HCT116 (cell line): ENCODE results near the gene OR56A5. TPM values are rescaled to one million over a fixed set of nuclear protein-coding genes. Genes with fewer than 3 reads are reported as not detected.

Experiments used
- ATAC-seq: fragments of 200-7000 bp; cut with Tn5 transposase; 2 replicates; pipeline ENCODE4 v1.9.1; 2020; ENCODE audit warnings: mild to moderate bottlenecking, moderate library complexity
- BruUV-seq: library from RNA; stranded (reverse); fragments of 400-500 nt; replicated peaks from 2 replicates; lab custom pipeline; 2021; lab: Mats Ljungman, UMichigan
- CTCF ChIA-PET: fragments of 300-600 bp; sonication (Branson Sonifier 250); formaldehyde crosslinking; loops from one replicate; lab custom pipeline; 2021; ENCODE audit warnings: antibody characterized with exemption; lab: Charles Lee
- POLR2A ChIA-PET: fragments of 300-600, 350-600 bp; sonication (Branson Sonifier 250); formaldehyde crosslinking; loops from one replicate; lab custom pipeline; 2021; ENCODE audit warnings: antibody characterized with exemption; lab: Charles Lee
- RAD21 ChIA-PET, 2 experiments: fragments of 300-600 bp; sonication (Branson Sonifier 250); formaldehyde crosslinking; loops; one replicate each; lab custom pipeline; 2023; ENCODE audit warnings: low total read pairs in 2 of 2; ENCODE audit not compliant: uncharacterized antibody in 2 of 2, unreplicated experiment in 2 of 2, low non-redundant PET in 1 of 2; lab: Charles Lee
- DNase-seq: peaks from one replicate; pipeline ENCODE4 v3.0.0-alpha.2; 2010; ENCODE audit warnings: low read depth, low spot score
- H2AFZ ChIP-seq: fragments of 200-600 bp; shearing (Covaris generic), sonication (generic); 2 replicates; pipeline ENCODE4 v1.6.1; 2017; ENCODE audit warnings: low read depth, mixed run types, mixed read lengths, antibody characterized with exemption, low read length; ENCODE audit not compliant: poor library complexity, severe bottlenecking
- H3K27ac ChIP-seq: 2 replicates; pipeline ENCODE4 v1.5.1; 2012; ENCODE audit warnings: low read depth, low read length
- H3K27me3 ChIP-seq: fragments of 200-600 bp; sonication (generic); 2 replicates; pipeline ENCODE4 v1.6.1; 2016; ENCODE audit warnings: mixed run types, low read length, mixed read lengths; ENCODE audit not compliant: insufficient read depth
- H3K36me3 ChIP-seq, 2 experiments: fragments of 200-500 bp in 1 of 2; fragments of 200-600 bp in 1 of 2; sonication (Bioruptor generic) in 1 of 2; sonication (generic) in 1 of 2; 2 replicates each; pipeline versions ENCODE4 v1.5.1 to v1.6.1; 2014 to 2016; ENCODE audit warnings: low read length in 2 of 2, inconsistent platforms in 1 of 2, mixed read lengths in 1 of 2, mixed run types in 1 of 2; ENCODE audit not compliant: insufficient read depth in 2 of 2, control insufficient read depth in 1 of 2
- H3K4me1 ChIP-seq, 2 experiments: fragments of 200-600 bp in 1 of 2; sonication (generic) in 1 of 2; 2 replicates each; pipeline versions ENCODE4 v1.5.1 to v1.6.1; 2012 to 2017; ENCODE audit warnings: low read length in 2 of 2, inconsistent platforms in 1 of 2, mild to moderate bottlenecking in 1 of 2, mixed read lengths in 1 of 2, mixed run types in 1 of 2, moderate library complexity in 1 of 2; ENCODE audit not compliant: insufficient read depth in 2 of 2, control insufficient read depth in 1 of 2
- H3K4me2 ChIP-seq: fragments of 200-600 bp; sonication (generic); 2 replicates; pipeline ENCODE4 v1.6.1; 2017; ENCODE audit warnings: mixed run types, low read length, mixed read lengths
- H3K4me3 ChIP-seq, 2 experiments: fragments of 200-600 bp in 1 of 2; sonication (generic) in 1 of 2; replicated peaks in 1 of 2; 2 replicates each; pipeline ENCODE4 v1.5.1; 2011 to 2016; ENCODE audit warnings: low read length in 2 of 2, control low read depth in 1 of 2, low read depth in 1 of 2, mild to moderate bottlenecking in 1 of 2, mixed read lengths in 1 of 2, mixed run types in 1 of 2
- H3K79me2 ChIP-seq: fragments of 200-600 bp; sonication (generic); 2 replicates; pipeline ENCODE4 v1.6.1; 2017; ENCODE audit warnings: mild to moderate bottlenecking, mixed run types, low read length, moderate library complexity, mixed read lengths; ENCODE audit not compliant: insufficient read depth
- H3K9ac ChIP-seq: fragments of 200-600 bp; sonication (generic); 2 replicates; pipeline ENCODE4 v1.6.1; 2016; ENCODE audit warnings: low read length, mixed read lengths
- H3K9me2 ChIP-seq: fragments of 200-600 bp; sonication (generic), shearing (Covaris generic); 2 replicates; pipeline ENCODE4 v1.6.1; 2017; ENCODE audit warnings: mixed run types, mild to moderate bottlenecking, moderate library complexity; ENCODE audit not compliant: insufficient read depth
- H3K9me3 ChIP-seq, 2 experiments: fragments of 200-500 bp in 1 of 2; fragments of 200-600 bp in 1 of 2; sonication (Bioruptor generic) in 1 of 2; sonication (generic) in 1 of 2; 2 replicates each; pipeline ENCODE4 v1.6.1; 2014 to 2017; ENCODE audit warnings: low read length in 2 of 2, mixed read lengths in 2 of 2, inconsistent platforms in 1 of 2, low read depth in 1 of 2, mild to moderate bottlenecking in 1 of 2, mixed run types in 1 of 2, moderate library complexity in 1 of 2; ENCODE audit not compliant: control insufficient read depth in 1 of 2, insufficient read depth in 1 of 2
- H4K20me1 ChIP-seq: fragments of 200-600 bp; sonication (generic), shearing (Covaris generic); 2 replicates; pipeline ENCODE4 v1.6.1; 2017; ENCODE audit warnings: mixed run types, mild to moderate bottlenecking, moderate library complexity; ENCODE audit not compliant: insufficient read depth
- CBX3 ChIP-seq: IDR thresholded peaks from 2 replicates; pipeline ENCODE4 v1.6.1; 2012; ENCODE audit warnings: low read depth
- CEBPB ChIP-seq: IDR thresholded peaks from 2 replicates; pipeline ENCODE4 v1.6.1; 2012; ENCODE audit warnings: low read depth
- EGR1 ChIP-seq: IDR thresholded peaks from 2 replicates; pipeline ENCODE4 v1.6.1; 2012; ENCODE audit warnings: low read depth
- POLR2A ChIP-seq: IDR thresholded peaks from 2 replicates; pipeline ENCODE4 v1.7.0; 2011; ENCODE audit warnings: borderline replicate concordance; ENCODE audit not compliant: insufficient read depth, insufficient read length; ENCODE audit errors: extremely low read depth
- SIN3A ChIP-seq: IDR thresholded peaks from 2 replicates; pipeline ENCODE4 v1.6.1; 2012; ENCODE audit warnings: low read depth
- SP1 ChIP-seq: IDR thresholded peaks from 2 replicates; pipeline ENCODE4 v1.6.1; 2012; ENCODE audit warnings: low read depth
- SRF ChIP-seq: IDR thresholded peaks from 2 replicates; pipeline ENCODE4 v1.6.1; 2012; ENCODE audit warnings: low read depth
- ZNF274 ChIP-seq: fragments of 200-500 bp; sonication (Bioruptor generic); IDR thresholded peaks from 2 replicates; pipeline ENCODE4 v1.6.1; 2014; ENCODE audit warnings: mild to moderate bottlenecking, low read depth, low read length, inconsistent platforms
- intact Hi-C: fragments of 100-400 bp; cut with micrococcal nuclease; formaldehyde crosslinking; loops from 2 replicates; pipeline ENCODE4 v1.10.0; 2022
- total RNA-seq: library from RNA; stranded (reverse); gene quantifications from one replicate; pipeline ENCODE4 v1.2.1, GENCODE V29; 2021; ENCODE audit not compliant: unreplicated experiment
- TF ChIP-seq, protein P1 (sequence below): IDR thresholded peaks from 2 replicates; pipeline ENCODE4 v1.6.1; 2011; ENCODE audit warnings: mild to moderate bottlenecking, low read length, moderate library complexity; ENCODE audit not compliant: insufficient replicate concordance; ENCODE audit errors: extremely low read depth

The OR56A5 gene
- total RNA-seq, 1 experiment from 2014 or later: not detected

GRCh38 chr11:5955586-5955985 lies 12.7 kb downstream of the OR56A5 start:
- ATAC-seq: no peak
- Histone ChIP-seq H3K9ac (no peak overlapping the region), H3K9me2 (no peaks in the 10 kb centered on the region), H4K20me1 (no peaks in the 10 kb centered on the region), H3K79me2 (no peaks in the 10 kb centered on the region), H3K4me2 (no peak overlapping the region), H3K4me3 (no peak overlapping the region), H3K9me3 (no peaks in the 10 kb centered on the region; a peak in 1 of 4 replicates), H3K27ac (no peak overlapping the region), H3K36me3 (no peaks in the 10 kb centered on the region), H2AFZ (no peak overlapping the region), H3K27me3 (peaks cover 9% of the 10 kb centered on the region), H3K4me1 (no peaks in the 10 kb centered on the region)
- no peak for TF ChIP-seq SIN3A
- no peak for TF ChIP-seq CEBPB
- no peak for TF ChIP-seq SRF
- no peak for TF ChIP-seq EGR1
- TF ChIP-seq ZNF274: no peak
- TF ChIP-seq CBX3: no peak
- no peak for TF ChIP-seq POLR2A
- DNase-seq: no peak
- intact Hi-C loops: no loop called here
- RAD21 ChIA-PET: no interaction called here
- POLR2A ChIA-PET: no interaction called here
- no TSS peak for BruUV-seq
- CTCF ChIA-PET: no interaction called here

GRCh38 chr11:5941951-5942350 lies 26.3 kb downstream of the OR56A5 start, which contains the start of gene OR56A3:
Gene OR56A3 (plus strand): TSS chr11:5942251. CDS start chr11:5947347, 5,096 bp downstream.
- Histone ChIP-seq H3K9ac (no peak within 1 kb of the TSS), H3K4me1 (no peaks in the 10 kb centered on the region), H3K4me2 (no peak within 1 kb of the TSS), H3K27ac (no peak within 1 kb of the TSS), H3K36me3 (no peaks in the 10 kb centered on the region), H3K9me2 (no peaks in the 10 kb centered on the region), H4K20me1 (no peaks in the 10 kb centered on the region), H2AFZ (no peak within 1 kb of the TSS), H3K79me2 (no peaks in the 10 kb centered on the region), H3K4me3 (no peak within 1 kb of the TSS), H3K27me3 (peaks cover 58% of the 10 kb centered on the region), H3K9me3 (no peaks in the 10 kb centered on the region)
- ChIA-PET POLR2A (no interaction called here), CTCF (no interaction called here), RAD21 (no interaction called here)
- BruUV-seq: no TSS peak
- DNase-seq: no peak
- ATAC-seq: no peak
- TF ChIP-seq ZNF274: no peak
- no peak for TF ChIP-seq CBX3
- TF ChIP-seq, protein P1, sequence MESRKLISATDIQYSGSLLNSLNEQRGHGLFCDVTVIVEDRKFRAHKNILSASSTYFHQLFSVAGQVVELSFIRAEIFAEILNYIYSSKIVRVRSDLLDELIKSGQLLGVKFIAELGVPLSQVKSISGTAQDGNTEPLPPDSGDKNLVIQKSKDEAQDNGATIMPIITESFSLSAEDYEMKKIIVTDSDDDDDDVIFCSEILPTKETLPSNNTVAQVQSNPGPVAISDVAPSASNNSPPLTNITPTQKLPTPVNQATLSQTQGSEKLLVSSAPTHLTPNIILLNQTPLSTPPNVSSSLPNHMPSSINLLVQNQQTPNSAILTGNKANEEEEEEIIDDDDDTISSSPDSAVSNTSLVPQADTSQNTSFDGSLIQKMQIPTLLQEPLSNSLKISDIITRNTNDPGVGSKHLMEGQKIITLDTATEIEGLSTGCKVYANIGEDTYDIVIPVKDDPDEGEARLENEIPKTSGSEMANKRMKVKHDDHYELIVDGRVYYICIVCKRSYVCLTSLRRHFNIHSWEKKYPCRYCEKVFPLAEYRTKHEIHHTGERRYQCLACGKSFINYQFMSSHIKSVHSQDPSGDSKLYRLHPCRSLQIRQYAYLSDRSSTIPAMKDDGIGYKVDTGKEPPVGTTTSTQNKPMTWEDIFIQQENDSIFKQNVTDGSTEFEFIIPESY: no peak
- no peak for TF ChIP-seq SRF
- TF ChIP-seq SP1: no peak
- TF ChIP-seq EGR1: no peak
- intact Hi-C loops: no loop called here
